ENCODE measurements around the gene XAB2.

DNA sequence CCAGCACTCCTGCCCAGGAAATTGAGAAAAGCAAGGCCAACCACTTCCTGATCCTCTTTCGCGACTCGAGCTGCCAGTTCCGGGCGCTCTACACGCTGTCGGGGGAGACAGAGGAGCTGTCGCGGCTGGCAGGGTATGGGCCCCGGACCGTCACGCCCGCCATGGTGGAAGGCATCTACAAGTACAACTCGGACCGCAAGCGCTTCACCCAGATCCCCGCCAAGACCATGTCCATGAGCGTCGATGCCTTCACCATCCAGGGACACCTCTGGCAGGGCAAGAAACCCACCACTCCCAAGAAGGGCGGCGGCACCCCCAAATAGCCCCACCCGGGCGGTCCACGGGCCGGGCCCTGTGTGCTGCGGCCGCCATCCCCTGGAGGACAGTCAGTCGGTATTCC, 11.6 kb downstream of the XAB2 start:
- no peak for TF ChIP-seq POLR2A (IDR thresholded peaks at IDR 0.05)
- no peak for TF ChIP-seq CTCF (IDR thresholded peaks at IDR 0.05)

Data from adrenal gland (tissue), 5 donors.